Transverse colon (tissue), 4 donors: ENCODE measurements around the gene PRKCH.

ENCODE experiments used
- POLR2A ChIP-seq: fragments of 450-650 bp; IDR thresholded peaks from one replicate; pipeline ENCODE4 v1.6.1; 2016; ENCODE audit warnings: antibody characterized with exemption, mild to moderate bottlenecking, moderate library complexity
- POLR2AphosphoS5 ChIP-seq, 3 donors: sonication (generic); formaldehyde crosslinking; IDR thresholded peaks; one replicate each; pipeline ENCODE4 v1.6.1; 2016; ENCODE audit warnings: antibody characterized with exemption in 3 of 3
- TF ChIP-seq, protein P1 (sequence below), 5 experiments: fragments of 200-600 bp in 3 of 5; fragments of 450-650 bp in 2 of 5; sonication (generic) in 3 of 5; IDR thresholded peaks; 1 replicate in 2 of 5; 2 replicates in 3 of 5; pipeline ENCODE4 v1.5.1; 2016 to 2017; ENCODE audit warnings: antibody characterized with exemption in 5 of 5, inconsistent platforms in 3 of 5, mild to moderate bottlenecking in 2 of 5, moderate library complexity in 1 of 5

DNA sequence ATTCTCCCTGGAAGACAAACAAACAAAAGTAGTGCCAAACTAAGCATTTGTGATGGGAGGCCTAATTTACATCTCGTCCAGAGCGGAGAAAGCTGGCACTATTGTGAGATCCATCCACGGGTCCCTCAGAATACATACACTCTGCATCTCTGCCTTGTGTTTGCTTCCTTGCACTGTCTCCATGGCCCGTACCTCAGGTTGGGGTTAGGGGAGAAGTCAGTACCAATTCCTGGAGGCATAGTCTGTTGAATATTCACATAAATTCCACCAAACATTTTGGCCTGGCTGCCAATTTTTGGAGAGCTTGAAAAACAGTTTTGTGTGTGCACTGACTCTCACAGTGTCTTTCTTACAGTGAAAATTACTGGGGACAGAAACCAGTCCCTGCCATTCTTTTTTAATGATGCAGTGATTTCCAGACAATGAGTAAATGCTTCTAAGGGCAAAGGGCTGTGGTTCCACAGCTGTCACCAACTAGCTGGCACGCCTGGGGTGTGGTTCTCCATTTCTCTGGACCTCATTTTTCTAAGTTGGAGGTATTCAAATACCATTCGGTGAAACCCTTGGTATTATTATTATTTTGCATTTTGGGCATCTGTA is 254.3 kb downstream of the PRKCH start:
- TF ChIP-seq POLR2A (no peak), POLR2AphosphoS5 (IDR thresholded peaks at IDR 0.05) (no peak)
- TF ChIP-seq, protein P1, sequence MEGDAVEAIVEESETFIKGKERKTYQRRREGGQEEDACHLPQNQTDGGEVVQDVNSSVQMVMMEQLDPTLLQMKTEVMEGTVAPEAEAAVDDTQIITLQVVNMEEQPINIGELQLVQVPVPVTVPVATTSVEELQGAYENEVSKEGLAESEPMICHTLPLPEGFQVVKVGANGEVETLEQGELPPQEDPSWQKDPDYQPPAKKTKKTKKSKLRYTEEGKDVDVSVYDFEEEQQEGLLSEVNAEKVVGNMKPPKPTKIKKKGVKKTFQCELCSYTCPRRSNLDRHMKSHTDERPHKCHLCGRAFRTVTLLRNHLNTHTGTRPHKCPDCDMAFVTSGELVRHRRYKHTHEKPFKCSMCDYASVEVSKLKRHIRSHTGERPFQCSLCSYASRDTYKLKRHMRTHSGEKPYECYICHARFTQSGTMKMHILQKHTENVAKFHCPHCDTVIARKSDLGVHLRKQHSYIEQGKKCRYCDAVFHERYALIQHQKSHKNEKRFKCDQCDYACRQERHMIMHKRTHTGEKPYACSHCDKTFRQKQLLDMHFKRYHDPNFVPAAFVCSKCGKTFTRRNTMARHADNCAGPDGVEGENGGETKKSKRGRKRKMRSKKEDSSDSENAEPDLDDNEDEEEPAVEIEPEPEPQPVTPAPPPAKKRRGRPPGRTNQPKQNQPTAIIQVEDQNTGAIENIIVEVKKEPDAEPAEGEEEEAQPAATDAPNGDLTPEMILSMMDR (IDR thresholded peaks at IDR 0.05) = no peak
